ENCODE data around the gene ALAD. TPM values are rescaled to one million over a fixed set of nuclear protein-coding genes. Genes with fewer than 3 reads are reported as not detected.

ALAD gene
- total and polyA plus RNA-seq, 9 of the 15 experiments (the other 6 are each of a cell fraction or from before 2014, with no cell fraction given): 1.3 to 12.7 (median 6.8) TPM

GRCh38 chr9:113397203-113397631 is 3.9 kb downstream of the ALAD start (continued):
- TF ChIP-seq, protein P1, sequence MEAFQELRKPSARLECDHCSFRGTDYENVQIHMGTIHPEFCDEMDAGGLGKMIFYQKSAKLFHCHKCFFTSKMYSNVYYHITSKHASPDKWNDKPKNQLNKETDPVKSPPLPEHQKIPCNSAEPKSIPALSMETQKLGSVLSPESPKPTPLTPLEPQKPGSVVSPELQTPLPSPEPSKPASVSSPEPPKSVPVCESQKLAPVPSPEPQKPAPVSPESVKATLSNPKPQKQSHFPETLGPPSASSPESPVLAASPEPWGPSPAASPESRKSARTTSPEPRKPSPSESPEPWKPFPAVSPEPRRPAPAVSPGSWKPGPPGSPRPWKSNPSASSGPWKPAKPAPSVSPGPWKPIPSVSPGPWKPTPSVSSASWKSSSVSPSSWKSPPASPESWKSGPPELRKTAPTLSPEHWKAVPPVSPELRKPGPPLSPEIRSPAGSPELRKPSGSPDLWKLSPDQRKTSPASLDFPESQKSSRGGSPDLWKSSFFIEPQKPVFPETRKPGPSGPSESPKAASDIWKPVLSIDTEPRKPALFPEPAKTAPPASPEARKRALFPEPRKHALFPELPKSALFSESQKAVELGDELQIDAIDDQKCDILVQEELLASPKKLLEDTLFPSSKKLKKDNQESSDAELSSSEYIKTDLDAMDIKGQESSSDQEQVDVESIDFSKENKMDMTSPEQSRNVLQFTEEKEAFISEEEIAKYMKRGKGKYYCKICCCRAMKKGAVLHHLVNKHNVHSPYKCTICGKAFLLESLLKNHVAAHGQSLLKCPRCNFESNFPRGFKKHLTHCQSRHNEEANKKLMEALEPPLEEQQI (IDR thresholded peaks at IDR 0.05): no peak
- TF ChIP-seq SRSF7 (optimal IDR thresholded peaks at IDR 0.05; ENCODE audit: low read depth, low read length) (no peak), CBFA2T3 (IDR thresholded peaks at IDR 0.05) (peak; percentile 76), NCOR1 (IDR thresholded peaks at IDR 0.05) (peak; percentile 57; the same call in 1 of the 2 replicates), SRSF3 (IDR thresholded peaks at IDR 0.05; ENCODE audit: insufficient read depth, low read length) (no peak), DNMT1 (IDR thresholded peaks at IDR 0.05) (no peak), EP400 (IDR thresholded peaks at IDR 0.05) (no peak), C11orf30 (IDR thresholded peaks at IDR 0.05; ENCODE audit: low read depth) (no peak)
- TF ChIP-seq, protein P2, sequence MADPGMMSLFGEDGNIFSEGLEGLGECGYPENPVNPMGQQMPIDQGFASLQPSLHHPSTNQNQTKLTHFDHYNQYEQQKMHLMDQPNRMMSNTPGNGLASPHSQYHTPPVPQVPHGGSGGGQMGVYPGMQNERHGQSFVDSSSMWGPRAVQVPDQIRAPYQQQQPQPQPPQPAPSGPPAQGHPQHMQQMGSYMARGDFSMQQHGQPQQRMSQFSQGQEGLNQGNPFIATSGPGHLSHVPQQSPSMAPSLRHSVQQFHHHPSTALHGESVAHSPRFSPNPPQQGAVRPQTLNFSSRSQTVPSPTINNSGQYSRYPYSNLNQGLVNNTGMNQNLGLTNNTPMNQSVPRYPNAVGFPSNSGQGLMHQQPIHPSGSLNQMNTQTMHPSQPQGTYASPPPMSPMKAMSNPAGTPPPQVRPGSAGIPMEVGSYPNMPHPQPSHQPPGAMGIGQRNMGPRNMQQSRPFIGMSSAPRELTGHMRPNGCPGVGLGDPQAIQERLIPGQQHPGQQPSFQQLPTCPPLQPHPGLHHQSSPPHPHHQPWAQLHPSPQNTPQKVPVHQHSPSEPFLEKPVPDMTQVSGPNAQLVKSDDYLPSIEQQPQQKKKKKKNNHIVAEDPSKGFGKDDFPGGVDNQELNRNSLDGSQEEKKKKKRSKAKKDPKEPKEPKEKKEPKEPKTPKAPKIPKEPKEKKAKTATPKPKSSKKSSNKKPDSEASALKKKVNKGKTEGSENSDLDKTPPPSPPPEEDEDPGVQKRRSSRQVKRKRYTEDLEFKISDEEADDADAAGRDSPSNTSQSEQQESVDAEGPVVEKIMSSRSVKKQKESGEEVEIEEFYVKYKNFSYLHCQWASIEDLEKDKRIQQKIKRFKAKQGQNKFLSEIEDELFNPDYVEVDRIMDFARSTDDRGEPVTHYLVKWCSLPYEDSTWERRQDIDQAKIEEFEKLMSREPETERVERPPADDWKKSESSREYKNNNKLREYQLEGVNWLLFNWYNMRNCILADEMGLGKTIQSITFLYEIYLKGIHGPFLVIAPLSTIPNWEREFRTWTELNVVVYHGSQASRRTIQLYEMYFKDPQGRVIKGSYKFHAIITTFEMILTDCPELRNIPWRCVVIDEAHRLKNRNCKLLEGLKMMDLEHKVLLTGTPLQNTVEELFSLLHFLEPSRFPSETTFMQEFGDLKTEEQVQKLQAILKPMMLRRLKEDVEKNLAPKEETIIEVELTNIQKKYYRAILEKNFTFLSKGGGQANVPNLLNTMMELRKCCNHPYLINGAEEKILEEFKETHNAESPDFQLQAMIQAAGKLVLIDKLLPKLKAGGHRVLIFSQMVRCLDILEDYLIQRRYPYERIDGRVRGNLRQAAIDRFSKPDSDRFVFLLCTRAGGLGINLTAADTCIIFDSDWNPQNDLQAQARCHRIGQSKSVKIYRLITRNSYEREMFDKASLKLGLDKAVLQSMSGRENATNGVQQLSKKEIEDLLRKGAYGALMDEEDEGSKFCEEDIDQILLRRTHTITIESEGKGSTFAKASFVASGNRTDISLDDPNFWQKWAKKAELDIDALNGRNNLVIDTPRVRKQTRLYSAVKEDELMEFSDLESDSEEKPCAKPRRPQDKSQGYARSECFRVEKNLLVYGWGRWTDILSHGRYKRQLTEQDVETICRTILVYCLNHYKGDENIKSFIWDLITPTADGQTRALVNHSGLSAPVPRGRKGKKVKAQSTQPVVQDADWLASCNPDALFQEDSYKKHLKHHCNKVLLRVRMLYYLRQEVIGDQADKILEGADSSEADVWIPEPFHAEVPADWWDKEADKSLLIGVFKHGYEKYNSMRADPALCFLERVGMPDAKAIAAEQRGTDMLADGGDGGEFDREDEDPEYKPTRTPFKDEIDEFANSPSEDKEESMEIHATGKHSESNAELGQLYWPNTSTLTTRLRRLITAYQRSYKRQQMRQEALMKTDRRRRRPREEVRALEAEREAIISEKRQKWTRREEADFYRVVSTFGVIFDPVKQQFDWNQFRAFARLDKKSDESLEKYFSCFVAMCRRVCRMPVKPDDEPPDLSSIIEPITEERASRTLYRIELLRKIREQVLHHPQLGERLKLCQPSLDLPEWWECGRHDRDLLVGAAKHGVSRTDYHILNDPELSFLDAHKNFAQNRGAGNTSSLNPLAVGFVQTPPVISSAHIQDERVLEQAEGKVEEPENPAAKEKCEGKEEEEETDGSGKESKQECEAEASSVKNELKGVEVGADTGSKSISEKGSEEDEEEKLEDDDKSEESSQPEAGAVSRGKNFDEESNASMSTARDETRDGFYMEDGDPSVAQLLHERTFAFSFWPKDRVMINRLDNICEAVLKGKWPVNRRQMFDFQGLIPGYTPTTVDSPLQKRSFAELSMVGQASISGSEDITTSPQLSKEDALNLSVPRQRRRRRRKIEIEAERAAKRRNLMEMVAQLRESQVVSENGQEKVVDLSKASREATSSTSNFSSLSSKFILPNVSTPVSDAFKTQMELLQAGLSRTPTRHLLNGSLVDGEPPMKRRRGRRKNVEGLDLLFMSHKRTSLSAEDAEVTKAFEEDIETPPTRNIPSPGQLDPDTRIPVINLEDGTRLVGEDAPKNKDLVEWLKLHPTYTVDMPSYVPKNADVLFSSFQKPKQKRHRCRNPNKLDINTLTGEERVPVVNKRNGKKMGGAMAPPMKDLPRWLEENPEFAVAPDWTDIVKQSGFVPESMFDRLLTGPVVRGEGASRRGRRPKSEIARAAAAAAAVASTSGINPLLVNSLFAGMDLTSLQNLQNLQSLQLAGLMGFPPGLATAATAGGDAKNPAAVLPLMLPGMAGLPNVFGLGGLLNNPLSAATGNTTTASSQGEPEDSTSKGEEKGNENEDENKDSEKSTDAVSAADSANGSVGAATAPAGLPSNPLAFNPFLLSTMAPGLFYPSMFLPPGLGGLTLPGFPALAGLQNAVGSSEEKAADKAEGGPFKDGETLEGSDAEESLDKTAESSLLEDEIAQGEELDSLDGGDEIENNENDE (IDR thresholded peaks at IDR 0.05; ENCODE audit: low read depth, low read length): no peak
- TF ChIP-seq, protein P3, sequence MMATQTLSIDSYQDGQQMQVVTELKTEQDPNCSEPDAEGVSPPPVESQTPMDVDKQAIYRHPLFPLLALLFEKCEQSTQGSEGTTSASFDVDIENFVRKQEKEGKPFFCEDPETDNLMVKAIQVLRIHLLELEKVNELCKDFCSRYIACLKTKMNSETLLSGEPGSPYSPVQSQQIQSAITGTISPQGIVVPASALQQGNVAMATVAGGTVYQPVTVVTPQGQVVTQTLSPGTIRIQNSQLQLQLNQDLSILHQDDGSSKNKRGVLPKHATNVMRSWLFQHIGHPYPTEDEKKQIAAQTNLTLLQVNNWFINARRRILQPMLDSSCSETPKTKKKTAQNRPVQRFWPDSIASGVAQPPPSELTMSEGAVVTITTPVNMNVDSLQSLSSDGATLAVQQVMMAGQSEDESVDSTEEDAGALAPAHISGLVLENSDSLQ (IDR thresholded peaks at IDR 0.05): no peak
